HG03378 (cell line): ENCODE data around the gene PAK5.

ENCODE experiments used
- ATAC-seq: cut with Tn5 transposase; IDR thresholded peaks from one replicate; pipeline ENCODE4 v1.9.1; 2021; ENCODE audit warnings: mild to moderate bottlenecking, moderate library complexity; ENCODE audit not compliant: unreplicated experiment

The PAK5 gene

GRCh38 chr20:9838378-9839295, at the start of gene PAK5:
TSS of gene PAK5 (minus strand) at chr20:9839076. CDS start at chr20:9644328, 194,748 bp downstream.
- no peak for ATAC-seq

GRCh38 chr20:9887706-9888105, 48.8 kb upstream of the PAK5 start:
- no peak for ATAC-seq

- ATAC-seq, result no peak
These were observed 47.4 kb upstream of the PAK5 start for GRCh38 chr20:9886227-9886626.

DNA sequence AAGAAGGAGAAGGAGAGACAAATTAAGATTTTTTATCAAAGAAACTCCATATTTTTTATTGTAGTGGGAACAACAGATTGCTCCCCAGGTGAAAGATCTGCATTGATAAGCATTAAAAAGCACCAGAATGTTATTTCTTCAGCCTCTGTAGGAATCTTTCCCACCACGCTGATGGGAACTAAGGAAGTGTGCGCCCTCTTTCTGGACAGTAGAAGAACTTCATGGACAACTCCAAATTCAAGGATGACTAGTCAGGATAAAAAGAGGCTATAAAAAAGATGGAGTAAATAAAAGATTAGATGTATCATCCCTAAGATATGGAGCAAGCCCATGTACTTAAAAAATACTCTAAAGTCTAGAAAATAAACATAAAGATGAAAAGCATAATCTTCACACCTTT, 45.8 kb upstream of the PAK5 start:
- no peak for ATAC-seq

- ATAC-seq, result no peak
These were observed 45.2 kb upstream of the PAK5 start for GRCh38 chr20:9884061-9884460.

DNA sequence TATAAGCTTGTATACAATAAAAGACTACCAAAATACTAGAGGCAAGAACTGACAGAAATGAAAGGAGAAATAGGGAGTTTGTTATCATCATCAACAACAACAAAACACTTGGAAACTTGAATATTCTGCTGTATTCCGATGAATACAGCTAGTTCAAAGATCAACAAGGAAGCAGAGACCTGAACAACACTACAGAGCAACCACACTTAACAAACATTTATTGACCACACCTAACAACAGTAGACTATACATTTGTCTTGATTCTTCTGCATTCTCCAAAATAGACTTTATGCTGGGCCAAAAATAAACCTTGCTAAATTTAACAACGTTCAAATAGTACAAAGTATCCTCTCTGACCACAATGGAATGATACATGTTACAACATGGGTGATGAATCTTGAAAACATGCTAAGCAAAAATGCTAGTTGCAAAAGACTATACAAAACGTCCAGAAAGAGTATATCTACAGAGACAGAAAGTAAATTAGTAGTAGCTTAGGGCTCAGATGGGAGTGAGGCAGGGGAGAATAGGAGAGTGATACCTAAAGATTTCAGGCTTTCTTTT, 39.1 kb upstream of the PAK5 start:
- ATAC-seq, result no peak

GRCh38 chr20:9867196-9867980, 28.5 kb upstream of the PAK5 start:
- ATAC-seq, result no peak

DNA sequence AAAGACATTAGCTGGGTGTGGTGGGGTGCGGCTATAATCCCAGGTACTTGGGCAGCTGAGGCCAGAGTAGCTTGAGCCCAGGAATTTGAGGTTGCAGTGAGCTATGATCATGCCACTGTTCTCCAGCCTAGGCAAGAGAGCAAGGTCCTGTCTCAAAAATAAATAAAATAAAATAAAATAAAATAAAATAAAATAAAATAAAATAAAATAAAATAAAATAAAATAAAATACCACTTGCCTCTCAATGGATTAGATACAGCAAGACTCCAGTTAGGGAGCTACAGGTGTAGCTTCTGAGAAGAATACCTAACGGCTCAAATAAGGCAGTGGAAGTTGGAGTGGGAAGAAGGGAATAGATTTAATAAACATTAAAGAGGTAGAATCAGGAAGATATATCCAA, 13.7 kb upstream of the PAK5 start:
- no peak for ATAC-seq

- ATAC-seq, result no peak
These were observed 750 bp upstream of the PAK5 start for GRCh38 chr20:9839626-9840025.

DNA sequence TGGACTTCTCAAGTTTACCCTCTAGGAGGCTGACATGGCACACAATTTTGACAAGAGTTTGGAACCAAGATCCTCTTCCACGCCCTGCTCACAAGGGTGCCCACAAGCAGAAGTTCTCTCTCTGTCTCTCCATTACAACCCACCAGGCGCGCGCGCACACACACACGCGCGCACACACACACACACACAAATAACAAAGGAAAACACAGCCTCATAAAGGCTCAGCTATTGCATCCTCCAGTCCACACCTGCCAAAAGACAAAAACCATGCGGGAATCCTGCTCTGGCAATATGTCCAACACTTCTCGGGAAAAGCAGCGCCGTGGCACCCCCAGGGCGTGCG, 870 bp downstream of the PAK5 start:
- no peak for ATAC-seq

- no peak for ATAC-seq
These were observed 1.2 kb downstream of the PAK5 start for GRCh38 chr20:9837634-9838033.

GRCh38 chr20:9835302-9835701, 3.6 kb downstream of the PAK5 start:
- ATAC-seq, result no peak

- ATAC-seq, result no peak
These were observed 7.8 kb downstream of the PAK5 start for GRCh38 chr20:9831032-9831431.

DNA sequence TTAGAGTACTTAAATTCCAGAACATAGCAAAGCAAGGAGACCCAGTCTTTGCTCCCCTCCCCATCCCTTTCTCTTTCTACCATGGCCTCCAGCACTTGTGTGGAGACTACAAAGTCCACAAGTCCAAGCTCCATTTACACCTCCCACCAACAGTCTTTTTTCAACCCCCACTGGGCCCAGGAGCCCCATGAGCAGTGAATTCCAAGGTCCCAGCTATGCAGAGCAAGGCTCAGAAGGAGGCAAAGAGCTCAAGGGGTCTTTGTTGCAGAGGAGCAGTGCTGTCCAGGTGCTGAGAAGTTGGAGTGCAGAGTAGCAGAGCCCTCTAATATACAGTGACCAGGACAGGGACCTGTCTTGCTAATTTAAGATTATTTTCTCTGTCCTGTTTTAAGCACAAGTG, 9.0 kb downstream of the PAK5 start:
- no peak for ATAC-seq

GRCh38 chr20:9817654-9818053, 21.2 kb downstream of the PAK5 start:
- no peak for ATAC-seq

- no peak for ATAC-seq
These were observed 23.2 kb downstream of the PAK5 start for GRCh38 chr20:9815632-9816031.

DNA sequence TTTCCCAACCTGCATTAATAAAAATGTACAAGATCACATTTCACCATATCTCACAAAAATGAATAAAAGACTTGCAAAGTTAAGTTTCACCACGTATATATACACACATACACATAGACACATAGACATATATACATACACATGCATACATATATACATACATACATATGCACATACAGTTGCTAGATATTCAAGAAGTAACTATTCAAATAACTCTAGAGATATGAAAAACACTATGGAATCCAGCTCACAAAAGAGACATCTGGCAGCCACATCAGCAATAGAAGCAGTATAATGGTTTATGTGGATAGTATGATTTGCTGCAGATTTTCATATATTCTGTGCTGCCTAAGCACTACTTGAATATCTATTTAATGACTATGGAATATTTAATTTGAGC, 28.1 kb downstream of the PAK5 start:
- ATAC-seq, result no peak

DNA sequence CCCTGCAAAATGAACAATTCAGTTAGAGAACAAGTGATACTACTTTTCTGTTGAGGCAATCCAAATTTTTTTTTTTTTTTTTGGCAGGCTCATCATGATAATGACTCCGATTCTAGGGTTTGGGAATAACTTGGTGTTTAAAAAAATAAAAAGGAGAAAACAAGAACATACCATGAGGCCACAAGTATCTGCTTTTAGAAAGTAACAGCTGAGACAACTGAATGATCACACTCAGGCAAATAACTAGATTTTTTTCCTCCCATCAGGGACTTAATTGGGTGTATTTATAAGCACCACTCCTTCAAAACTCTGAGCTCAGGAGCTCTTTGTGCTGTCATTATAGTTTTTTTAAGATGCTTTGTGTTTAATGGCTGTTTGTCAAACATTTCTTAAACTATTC, 29.6 kb downstream of the PAK5 start:
- no peak for ATAC-seq

- no peak for ATAC-seq
These were observed 30.7 kb downstream of the PAK5 start for GRCh38 chr20:9808166-9808565.

DNA sequence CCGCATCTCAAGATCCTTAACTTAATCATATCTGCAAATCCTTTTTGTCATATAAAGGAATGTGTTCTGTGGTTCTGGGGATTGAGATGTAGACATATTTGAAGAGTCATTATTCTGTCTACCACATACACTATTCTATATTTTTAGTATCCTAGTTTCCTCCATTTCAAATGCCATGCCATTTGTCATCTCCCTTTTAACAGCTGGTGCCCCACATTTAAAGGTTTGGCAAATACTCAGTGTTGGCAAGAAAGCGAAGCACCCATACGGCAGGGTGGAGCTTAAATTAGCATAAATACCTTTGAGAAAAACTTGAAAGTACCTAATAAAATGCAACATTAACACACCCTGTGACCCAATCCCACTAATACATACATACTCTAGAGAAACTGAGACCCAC, 31.7 kb downstream of the PAK5 start:
- ATAC-seq, result no peak

GRCh38 chr20:9800421-9800820, 38.5 kb downstream of the PAK5 start:
- ATAC-seq, result no peak

GRCh38 chr20:9794831-9795230, 44.0 kb downstream of the PAK5 start:
- ATAC-seq, result no peak
